SU-DHL-6 (cell line): Measurements from ENCODE around the gene KRTAP10-10.

Experiments used
- EZH2phosphoT487 ChIP-seq: fragments of 200-600 bp; sonication (generic), shearing (Covaris generic); conservative IDR thresholded peaks from 2 replicates; pipeline ENCODE4 v1.6.1; 2018; ENCODE audit warnings: mild to moderate bottlenecking, antibody characterized with exemption, low read length, moderate library complexity, mixed read lengths
- TF ChIP-seq, protein P1 (sequence below): fragments of 200-600 bp; sonication (generic); IDR thresholded peaks from one replicate; pipeline ENCODE4 v1.5.1; 2017; ENCODE audit warnings: antibody characterized with exemption, mild to moderate bottlenecking, low read length, moderate library complexity; ENCODE audit not compliant: insufficient read depth, poor library complexity, severe bottlenecking

DNA sequence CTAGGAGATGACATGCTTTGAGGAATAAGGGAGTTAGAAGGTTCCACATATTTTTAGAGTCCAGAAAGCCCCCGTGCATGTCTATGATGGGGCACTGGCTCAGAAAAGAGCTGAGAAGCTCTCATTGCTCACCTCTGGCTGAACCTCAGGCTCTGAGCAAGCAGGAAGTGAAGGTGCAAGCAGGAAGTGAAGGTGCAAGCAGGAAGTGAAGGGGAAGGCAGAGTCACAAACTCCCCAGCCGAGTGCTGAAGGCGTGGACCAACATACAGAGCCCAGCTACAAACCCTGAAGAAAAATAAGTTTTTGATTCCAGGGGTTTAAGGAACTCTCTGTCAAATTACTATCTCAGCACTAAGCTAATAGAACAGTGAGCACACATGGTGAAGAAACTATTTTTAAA is 18.2 kb upstream of the KRTAP10-10 start:
- TF ChIP-seq EZH2phosphoT487, result no peak
- TF ChIP-seq, protein P1, sequence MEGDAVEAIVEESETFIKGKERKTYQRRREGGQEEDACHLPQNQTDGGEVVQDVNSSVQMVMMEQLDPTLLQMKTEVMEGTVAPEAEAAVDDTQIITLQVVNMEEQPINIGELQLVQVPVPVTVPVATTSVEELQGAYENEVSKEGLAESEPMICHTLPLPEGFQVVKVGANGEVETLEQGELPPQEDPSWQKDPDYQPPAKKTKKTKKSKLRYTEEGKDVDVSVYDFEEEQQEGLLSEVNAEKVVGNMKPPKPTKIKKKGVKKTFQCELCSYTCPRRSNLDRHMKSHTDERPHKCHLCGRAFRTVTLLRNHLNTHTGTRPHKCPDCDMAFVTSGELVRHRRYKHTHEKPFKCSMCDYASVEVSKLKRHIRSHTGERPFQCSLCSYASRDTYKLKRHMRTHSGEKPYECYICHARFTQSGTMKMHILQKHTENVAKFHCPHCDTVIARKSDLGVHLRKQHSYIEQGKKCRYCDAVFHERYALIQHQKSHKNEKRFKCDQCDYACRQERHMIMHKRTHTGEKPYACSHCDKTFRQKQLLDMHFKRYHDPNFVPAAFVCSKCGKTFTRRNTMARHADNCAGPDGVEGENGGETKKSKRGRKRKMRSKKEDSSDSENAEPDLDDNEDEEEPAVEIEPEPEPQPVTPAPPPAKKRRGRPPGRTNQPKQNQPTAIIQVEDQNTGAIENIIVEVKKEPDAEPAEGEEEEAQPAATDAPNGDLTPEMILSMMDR, result no peak
